NCI-H460 (cell line): ENCODE measurements around the gene NRXN3. TPM values are rescaled to one million over a fixed set of nuclear protein-coding genes. Genes with fewer than 3 reads are reported as not detected.
"Not testable (repeated sequence)": the region's sequence is repeated elsewhere in the genome, so short reads cannot be mapped to it uniquely, and the experiment has no call there.

Experiments used
- DNase-seq: peaks from one replicate; pipeline ENCODE4 v3.0.0-alpha.2; 2016; ENCODE audit warnings: low read depth; ENCODE audit errors: extremely low read depth
- total RNA-seq: library from RNA; depleted of rRNA; stranded (reverse); fragments of >200 nt; shearing (Covaris generic); gene quantifications from 2 replicates; pipeline ENCODE4 v1.2.3, GENCODE V29; 2014

Gene NRXN3
- total RNA-seq, 1 experiment from 2014 or later = 6.6 TPM

DNA sequence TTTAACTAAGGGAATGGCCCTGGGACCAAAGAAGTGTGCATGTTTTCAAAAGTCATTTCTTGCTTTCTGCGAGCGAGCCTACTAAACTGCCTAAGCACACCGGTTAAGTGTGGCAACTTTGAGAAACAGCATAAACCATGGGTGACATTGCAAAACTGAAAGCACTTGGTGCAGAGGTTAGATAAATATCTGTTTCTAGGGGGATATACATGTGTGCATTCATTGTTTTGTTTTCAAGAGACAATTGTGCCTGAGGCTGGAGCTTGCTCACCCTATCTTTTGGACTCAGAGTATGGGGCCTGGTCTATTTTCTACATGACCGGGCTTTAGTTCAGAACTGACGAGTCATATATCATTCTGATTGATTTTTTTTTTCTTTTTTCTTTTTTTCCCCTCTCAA lies 923.4 kb downstream of the NRXN3 start:
- DNase-seq = no peak

DNA sequence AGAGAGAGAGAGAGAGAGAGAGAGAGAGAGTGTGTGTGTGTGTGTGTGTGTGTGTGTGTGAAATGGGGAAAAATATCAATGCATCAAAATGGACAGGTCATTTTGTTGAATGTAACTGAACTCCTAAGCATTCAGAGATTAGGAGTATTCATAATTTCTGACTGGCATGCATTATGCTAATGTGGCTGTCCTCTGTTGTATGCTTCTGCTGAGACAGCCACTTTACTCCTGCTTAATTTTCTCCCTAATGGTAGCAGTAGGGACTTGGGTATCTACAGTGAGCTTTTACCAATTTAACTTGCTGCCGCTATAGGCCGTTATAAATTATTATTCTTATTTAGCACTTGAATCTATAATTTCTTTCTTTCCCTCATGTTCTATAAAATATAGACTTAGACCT lies 924.8 kb downstream of the NRXN3 start:
- DNase-seq = no peak

DNA sequence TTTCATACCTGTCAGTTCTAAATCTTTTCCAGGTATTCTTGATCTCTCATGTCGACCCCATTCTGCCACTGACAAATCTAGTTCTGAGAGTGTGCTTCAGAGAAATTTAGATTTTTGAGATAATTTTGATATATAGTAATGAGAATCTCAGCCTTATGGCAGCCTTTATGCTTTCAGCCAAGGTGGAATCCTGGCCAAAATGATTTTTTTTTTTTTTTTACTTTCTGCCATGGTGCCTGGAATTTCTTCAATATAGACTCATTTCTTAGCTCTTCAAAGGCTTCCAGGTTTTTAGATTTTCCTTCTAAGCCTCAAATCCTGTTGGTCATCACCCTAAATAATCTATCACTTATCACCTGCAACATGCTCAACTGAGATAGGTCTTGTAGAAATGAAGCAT lies 926.6 kb downstream of the NRXN3 start:
- no peak for DNase-seq

DNA sequence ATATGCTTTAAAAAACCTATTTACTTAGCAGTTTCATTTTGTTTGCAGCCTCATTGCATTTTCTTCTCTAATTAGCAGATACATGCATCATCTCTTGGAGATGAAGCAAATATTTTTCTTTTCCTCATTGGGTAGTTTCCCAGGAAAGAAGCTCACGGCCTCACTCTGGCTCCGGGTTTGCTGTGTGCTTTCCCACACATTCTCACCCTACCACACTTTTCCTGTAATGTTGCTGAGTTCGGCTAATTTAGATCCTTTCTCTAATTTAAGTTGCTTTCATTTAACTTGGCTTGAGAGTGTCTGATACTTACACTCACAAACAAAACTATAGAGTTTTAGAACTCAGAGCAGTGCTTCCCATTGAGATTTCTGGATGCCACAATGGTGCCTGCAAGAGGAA lies 928.2 kb downstream of the NRXN3 start:
- no peak for DNase-seq

DNA sequence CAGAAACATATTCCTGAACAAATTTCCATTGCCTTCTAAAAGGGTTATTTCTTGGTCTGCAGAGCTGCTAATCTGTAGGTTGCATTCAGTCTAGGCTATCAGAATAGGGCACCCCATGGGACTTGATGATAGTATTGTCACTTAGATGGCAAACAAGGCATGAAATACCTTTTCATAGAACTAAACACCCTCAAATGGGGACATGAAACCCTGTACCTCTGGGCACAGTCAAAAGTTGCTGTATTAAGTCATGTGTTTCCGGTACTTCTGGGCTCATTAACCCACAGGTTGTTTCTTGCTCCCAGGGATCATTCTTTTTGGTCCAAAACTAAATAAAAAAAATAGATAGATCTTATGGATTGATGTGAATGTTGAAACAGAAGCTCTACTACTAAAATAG lies 930.4 kb downstream of the NRXN3 start:
- DNase-seq = no peak

DNA sequence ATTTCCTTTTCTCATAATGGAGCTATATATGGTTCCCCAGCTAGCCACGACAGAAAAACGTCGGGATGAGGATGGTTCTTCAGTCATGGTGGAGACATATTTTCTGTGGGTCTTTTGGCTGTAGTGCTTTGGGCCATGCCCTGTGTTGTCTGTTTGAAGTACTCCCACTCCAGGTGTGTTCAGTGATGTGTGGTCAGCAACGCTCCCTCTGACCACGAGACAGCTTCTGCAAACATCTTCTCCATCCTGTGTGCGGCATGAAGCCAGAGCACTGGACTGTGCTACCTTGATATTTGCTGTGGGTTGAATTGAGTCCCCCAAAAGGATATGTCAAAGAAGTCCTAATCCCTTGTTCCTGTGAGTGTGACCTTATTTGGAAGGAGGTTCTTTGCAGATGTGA lies 931.2 kb downstream of the NRXN3 start:
- no peak for DNase-seq

DNA sequence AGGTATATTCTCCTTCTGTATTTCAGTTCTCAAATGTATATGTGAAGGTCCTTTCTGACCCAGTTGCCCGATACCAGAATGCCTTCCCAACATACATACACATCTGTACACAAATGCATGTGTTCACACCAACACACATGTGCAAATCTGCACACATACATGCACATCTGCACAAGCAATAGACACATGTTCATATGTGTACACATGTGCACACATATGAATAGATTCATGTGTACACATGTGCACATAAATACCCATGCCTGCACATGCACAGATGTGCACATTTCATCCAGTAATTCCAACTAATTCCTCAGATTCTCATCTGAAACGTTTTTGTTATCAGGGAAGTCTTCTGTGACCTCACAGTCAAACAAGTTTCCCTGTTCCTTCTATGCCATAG lies 933.6 kb downstream of the NRXN3 start:
- no peak for DNase-seq

DNA sequence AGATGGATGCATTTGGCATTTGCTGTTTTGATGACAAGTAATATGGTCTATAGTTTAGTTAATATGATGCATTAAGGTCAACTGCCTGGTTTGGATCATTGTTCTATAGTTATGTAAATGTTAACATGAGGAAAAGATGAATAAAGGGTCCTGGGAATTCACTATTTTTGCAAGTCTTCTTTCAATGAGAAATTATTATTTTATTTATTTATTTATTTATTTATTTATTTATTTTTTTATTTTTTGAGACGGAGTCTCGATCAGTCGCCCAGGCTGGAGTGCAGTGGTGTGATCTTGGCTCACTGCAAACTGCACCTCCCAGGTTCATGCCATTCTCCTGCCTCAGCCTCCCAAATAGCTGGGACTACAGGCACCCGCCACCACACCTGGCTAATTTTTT lies 940.4 kb downstream of the NRXN3 start:
- not testable (repeated sequence) for DNase-seq

DNA sequence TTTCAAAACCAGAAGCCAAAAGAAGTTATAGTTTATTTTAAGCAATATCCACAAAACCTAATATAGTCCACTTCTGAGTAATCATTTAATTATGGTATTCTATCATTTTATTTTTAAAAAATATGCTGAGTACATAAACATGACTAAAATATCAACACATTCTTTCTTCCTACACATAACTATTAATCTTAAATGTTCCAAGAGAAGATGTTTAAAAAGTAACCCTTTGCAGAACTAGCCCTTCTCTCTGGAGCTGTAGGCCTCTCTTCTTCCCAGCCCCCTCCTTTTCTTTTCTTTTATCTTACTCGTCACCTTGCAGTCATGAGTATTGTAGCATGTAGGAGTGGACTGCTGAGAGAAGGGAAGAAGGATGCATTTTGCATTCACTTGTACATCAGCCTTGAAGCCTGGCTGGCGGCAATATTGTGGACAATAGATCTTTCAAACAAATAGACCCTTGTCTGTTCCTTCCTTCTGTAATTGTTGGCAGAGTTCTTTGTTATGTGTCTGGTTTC lies 941.9 kb downstream of the NRXN3 start:
- DNase-seq = no peak

DNA sequence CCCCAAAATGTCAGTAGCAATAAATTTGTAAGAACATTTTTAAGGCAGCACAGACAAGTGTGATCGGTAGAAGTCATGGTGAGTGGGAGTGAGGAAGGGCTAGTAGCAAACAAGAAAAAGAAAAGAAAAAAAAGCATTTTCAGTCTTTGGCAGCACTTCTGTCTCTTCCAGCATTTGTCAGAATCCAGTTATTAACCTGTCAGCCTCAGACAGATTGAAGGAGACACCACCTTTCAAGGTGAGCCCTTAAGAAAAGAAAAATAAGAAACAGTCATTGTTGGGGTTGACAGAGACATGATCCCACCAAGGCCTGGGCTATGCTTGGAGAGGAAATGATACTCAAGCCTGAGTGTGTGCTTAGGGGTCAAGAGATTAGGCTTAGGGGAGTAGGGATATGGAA lies 947.4 kb downstream of the NRXN3 start:
- DNase-seq = no peak

DNA sequence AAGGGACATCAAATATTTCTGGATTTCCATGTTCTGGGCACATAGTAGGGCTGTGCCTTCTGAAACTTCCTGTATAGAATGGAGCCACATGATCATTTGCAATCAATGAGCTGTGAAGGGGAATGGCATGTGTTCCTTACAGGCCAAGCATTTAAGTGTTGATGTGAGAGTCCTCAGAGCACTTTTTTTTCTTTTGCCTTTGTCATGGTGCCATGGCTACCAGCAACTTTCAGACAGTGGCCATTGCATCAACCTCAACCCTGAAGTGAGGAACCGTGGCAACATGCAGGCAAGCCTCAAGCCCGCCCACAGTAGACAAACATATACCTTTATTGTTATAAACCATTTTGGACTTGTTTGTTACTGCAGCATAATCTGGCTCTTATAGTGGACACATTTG lies 948.1 kb downstream of the NRXN3 start:
- no peak for DNase-seq

DNA sequence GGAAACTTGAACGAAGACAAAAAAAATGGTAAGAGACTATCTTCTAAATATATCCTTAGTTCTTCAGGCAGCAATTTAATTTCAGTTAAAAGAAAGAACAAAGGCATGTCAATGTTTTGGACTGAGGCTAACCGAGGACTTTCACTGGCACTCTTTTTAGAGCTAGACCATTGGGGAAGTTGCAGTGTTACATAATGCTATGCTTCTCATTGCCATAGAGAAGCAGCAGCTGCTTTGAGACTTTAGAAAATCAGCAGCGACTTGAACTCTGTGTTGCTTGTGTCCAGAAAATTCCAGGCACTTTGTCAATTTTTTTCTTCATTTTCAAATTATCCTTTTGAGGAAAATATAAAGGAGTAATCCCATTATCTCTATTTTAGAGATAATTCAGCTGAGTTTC lies 964.2 kb downstream of the NRXN3 start:
- no peak for DNase-seq

DNA sequence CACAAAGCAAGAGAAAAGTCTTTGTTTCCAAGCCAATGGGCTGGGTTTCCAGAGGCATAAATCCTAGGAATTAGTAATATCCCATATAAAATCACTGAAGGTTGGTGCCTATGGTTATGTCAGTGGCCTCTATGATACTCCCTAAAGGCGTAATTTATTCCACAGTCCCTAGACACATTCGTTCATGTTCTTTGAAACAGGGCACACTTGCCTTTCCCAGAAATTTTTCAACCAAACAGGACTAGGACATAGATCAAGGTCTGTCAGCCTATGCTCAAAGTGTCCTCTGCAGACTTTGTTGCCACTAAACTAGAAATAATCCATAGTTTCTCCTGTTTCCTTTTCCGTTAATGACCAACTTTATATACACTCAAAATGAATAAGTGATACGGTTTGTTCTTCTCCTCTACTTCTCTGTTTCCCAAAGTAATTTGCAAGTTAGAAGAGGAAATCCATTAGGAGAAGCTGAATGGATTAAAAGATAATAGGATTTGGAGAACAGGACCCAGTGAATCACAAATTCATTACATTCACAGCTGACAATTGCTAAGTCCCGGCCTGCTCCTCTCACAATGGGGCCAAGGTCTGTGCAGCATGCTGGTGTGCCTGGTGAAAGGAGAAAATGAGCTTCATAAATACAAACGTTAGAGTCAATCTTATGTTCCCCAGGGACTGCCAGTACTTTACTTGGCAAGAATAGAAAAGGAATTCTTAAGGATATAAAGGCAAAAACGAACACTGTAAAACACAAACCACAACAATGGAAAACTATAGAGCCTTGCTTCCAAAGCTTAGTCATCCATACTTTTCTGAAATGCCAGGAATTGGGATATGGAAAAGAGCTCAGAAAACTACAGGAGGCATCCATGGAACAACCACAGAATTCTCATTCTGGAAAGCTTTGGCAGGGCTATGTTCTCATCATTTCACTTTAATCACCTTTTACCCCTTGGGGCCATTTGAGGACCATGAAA lies 966.2 kb downstream of the NRXN3 start:
- no peak for DNase-seq

DNA sequence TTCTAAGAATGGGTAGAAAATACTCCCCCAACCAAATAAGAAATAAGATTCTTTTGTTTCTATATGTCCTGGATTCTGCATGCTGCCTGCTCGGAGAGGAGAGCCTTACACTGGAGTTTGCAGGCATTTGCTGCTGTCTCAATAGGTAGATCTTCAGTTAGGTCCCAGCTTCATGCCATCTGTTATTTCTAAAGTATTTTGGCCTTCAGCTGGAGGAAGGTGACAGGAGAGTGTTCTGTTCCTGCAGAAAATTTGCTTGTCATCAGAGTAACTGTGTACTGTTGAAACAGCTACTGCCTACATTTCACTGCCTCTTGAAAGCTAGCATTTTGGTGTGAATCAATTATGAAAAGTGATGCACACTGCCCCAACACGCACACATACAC lies 966.9 kb downstream of the NRXN3 start:
- peak; percentile 30 for DNase-seq

DNA sequence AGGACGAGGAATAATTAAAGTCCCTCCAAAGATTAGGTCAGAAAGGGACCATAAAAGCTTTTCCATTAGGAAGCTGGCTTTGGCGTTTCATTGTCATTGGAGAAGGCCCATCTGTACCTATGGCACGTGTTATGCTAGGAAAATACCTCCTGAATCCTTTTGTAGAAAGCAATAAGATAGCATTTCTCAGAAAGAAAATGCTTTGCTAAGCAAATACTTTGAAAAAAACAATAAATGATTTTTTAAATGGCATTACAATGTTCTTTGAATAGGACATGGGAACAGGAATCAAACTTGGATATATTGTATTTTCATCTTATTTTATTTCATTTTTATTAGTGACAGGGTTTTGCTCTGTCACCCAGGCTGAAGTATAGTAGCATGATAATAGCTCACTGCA lies 967.7 kb downstream of the NRXN3 start:
- no peak for DNase-seq

DNA sequence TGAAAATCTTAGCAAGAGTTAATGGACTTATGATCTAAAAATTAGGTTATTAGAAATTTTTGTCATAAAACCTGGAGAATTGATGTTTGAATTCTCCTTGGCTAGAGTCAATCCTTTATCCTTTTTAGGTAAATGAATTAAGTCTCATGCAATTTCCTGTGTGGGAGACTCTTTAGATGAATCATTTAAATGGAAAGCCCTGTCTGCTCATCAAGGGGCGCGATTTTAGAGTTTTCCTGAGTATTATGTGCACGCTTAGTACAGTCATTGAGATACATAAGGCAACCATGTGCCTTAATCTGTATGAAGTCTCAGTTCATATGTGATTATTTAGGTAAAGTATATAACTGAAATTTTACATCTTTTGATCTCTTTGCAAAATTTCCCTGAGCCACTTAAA lies 974.7 kb downstream of the NRXN3 start:
- DNase-seq = no peak

DNA sequence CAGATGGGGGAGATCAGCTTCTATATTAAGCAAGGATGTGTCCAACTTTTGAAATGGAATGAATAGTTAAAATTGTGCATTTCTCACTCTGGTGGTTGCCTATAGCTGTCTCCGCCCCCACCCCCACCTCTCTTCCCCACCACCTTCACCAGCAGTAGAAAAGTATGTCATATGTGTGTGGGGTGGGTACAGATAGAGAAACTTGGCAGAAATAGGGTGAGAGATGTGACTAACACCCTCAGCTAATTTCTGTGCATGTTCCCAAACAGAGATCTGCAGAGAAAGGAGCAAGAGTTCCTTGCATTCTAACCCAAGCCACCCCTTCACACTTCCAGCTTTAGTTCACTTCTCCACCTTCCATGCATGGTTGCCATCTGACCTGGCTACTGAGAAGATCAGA lies 980.1 kb downstream of the NRXN3 start:
- no peak for DNase-seq

DNA sequence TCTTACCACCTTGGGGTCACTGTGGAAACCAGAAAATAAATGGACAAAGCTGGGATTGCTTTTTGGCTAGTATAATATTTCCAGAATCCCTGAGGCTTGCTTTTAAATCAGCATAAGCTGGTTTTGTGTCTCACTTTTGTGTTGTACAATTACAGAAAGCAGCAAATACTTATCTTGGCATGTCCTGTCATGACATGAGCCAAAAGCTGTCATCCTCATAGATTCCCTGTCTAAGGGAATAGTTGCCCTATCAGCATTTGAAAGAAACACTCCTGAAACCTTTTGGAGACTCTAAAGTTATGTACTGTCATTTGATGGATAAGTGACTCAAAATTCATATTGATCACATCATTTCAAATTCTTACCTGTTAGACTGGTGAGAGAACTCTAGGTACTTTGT lies 987.2 kb downstream of the NRXN3 start:
- DNase-seq = no peak

DNA sequence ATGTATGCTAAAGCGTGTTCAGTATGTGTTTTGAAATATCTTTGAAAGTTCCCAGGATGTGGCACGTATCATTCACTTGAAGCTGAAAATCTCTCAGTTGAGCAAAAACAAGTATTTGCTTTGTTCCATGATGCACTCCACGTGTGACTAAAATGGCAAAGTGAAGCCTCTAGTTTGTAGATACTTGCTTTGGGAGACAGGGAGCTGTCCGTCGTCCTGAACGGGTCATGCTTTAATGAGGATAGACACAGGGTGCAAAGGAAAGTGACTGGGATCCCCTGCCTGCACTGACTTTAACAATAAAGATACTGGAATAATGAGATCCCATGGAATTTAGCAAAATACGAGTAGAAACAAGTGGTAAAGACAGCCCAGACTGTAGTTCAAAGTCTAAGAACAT lies 991.4 kb downstream of the NRXN3 start:
- DNase-seq = peak; percentile 48

DNA sequence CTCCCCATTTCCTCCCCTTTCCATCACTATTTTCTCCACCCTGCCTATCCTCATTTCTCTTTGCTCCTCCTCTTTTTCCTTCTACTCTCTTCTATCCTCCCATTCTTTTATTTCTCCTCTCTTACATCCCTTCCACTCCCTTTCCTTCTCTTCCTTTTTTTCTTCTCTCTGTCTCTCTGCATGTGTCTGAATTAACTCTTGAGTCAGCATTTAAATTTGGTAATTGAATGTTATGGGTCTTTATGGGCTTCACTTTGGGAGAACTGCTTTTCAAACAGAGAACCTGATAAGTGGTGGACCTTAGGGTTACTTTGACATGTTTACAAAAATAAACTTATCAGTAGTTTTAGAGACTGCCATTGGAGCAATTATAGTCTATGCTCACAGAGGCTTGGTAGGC lies 992.7 kb downstream of the NRXN3 start:
- DNase-seq = no peak

DNA sequence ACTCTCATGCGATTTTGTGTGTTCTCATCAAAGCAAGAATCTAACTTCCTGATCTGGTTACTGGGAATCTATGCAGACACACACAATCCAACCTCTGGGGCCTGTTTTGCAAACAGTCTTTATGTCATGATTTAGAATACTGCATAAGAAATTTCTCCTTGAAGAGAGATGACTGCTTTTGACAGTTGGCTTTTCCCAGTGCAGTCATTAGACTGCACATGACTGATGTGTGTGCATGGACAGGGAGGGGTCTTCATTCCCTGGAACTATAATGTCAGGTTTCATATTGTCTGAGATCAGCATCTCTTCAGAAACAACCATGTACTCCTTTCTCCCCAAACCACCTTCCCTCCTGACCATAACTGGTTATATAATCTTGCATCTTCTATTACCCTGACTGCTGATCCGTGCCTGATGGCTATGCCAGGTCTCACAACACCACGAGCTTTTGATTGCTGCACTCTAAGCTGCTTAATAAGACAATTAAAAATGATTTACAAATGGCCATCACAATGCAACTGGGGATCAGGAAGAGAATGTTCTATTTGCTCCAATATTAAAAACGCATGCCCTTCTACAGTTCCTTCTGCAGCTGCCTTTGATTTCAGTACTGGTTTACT lies 995.4 kb downstream of the NRXN3 start:
- DNase-seq = no peak

DNA sequence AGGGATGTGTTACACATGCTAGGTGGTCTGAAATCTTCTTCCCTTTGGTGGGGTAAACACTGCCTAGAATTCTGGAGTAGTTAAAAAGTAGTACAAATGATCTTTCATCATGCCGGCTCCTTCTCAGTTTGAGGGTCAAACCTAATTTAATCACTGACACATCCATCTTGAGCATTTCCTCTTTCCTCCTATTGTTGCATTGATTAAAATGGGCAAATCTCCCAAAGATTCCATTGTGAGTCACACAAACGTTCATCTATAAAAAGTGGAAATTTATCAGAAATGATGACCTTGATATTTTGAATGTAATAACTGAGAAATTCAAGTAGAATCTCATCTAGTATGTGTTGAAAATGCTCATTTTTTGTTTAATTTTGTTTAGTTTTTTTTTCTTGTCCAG lies 996.0 kb downstream of the NRXN3 start:
- no peak for DNase-seq
